Mammary microvascular endothelial cell (primary cell): ENCODE measurements around the gene SNRNP35. TPM values are rescaled to one million over a fixed set of nuclear protein-coding genes. Genes with fewer than 3 reads are reported as not detected.

Experiments
- total RNA-seq: library from RNA; depleted of rRNA; stranded (reverse); fragments of >200 nt; gene quantifications from 2 replicates; pipeline ENCODE4 v1.2.3, GENCODE V29; 2015

SNRNP35 gene, protein sequence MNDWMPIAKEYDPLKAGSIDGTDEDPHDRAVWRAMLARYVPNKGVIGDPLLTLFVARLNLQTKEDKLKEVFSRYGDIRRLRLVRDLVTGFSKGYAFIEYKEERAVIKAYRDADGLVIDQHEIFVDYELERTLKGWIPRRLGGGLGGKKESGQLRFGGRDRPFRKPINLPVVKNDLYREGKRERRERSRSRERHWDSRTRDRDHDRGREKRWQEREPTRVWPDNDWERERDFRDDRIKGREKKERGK
- 14.8 and 18.7 TPM in 2 replicates for total RNA-seq

DNA sequence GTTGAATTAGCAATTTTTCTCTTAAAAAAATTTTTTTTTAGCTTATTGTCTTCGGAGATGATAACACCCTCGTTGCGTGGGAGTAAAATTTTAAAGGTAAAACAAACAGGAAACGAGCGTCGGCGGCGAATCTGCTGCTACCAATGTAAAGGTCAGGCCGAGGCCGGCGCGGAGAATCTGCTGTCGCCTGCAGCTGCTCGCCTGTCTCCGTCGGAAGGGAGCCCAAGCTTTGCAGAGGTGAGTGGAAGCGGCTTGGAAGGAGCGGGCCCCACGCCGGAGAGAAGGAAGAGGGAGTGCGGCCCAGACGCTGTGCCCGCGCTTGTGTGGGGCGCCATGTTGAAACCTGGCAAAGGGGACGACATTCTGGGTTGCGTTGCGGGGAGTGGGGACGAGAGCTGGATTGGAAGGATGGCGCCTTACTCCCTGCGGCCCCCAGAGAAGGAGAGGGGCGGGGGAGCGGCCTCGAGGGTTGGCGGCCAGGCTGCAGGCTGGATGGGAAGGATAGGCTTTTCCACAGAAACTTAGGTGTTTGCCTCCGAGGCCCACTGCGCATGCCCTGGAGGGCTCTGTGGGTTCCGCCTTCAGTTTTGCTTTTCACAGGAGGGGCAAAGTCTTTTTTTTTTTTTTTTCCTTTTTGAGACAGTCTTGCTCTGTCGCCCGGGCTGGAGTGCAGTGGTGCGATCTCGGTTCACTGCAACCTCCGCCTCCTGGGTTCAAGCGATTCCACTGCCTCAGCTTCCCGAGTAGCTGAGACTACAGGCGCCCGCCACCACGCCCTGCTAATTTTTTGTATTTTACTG, at the start of gene SNRNP35:
SNRNP35 (plus strand) TSS at position 160 of the 800 bp plus-strand sequence. CDS start 7,402 bp downstream, outside the sequence.

DNA sequence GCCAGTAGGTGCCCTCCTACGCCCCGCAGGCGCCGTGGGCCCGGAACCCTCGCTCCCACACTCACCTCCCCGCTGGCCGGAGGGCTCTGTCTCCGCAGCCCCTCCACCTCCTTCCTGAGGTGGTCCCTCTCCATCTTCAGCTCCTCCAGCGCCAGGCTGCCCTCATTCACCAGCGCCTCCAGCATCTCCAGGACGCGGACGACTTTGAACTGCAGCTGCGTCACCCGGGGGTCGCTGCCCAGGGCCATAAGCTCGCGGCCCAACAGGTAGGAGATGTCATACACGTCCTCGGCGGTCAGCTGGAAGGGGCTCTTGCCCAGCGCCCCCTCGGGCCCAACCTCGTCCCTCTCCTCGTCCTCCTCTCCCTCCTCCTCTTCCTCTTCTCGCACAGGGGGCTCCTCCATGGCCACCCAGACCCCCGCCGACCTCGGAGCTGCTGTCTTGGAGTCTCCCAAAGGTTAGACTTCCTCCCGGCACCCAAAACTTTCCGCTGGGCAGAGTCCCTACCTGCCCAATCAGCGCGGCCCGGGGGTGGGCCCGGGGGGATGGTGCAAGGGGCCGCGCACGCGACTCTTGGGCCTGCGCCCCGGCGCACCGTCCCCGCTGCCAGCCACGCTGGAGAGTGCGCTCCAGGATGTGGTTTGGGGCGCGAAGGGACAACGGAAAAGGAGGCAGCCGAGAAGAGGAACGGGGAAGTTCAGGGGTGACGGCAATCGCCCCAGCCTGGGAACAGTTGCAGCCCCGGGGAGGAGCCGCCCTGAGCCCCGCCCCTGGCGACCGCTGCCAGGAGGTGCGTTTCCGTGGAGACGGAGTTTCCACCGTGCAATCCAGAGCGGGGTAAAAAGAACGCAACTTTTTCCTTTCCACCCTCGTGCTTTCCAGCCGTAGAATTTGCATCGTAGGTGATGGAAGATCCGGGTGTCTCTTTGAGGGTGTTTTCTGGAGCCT, 21.6 kb upstream of the SNRNP35 start, which contains the start of gene RILPL2:
RILPL2 (minus strand) TSS at position 668 of the 948 bp plus-strand sequence; CDS start at position 404, 264 bp downstream.

Other genes with a start within 250 kb of the SNRNP35 start
- gene MPHOSPH9, start 225.0 kb upstream of the SNRNP35 start, total RNA-seq = 34.2 and 49.8 TPM in 2 replicates
- 8.7 and 17.7 TPM in 2 replicates for gene MTRFR, start 224.7 kb upstream of the SNRNP35 start, total RNA-seq
- gene CDK2AP1, start 186.3 kb upstream of the SNRNP35 start, total RNA-seq = 271 and 296 TPM in 2 replicates
- gene SBNO1, start 93.3 kb upstream of the SNRNP35 start, total RNA-seq = 17.2 and 17.4 TPM in 2 replicates
- 52.0 and 57.6 TPM in 2 replicates for gene KMT5A, start 74.0 kb upstream of the SNRNP35 start, total RNA-seq
- 4.4 and 4.7 TPM in 2 replicates for gene RILPL2, start 21.5 kb upstream of the SNRNP35 start, total RNA-seq
- 13.7 and 15.4 TPM in 2 replicates for gene RILPL1, start 75.6 kb downstream of the SNRNP35 start, total RNA-seq
- gene TMED2, start 126.4 kb downstream of the SNRNP35 start, total RNA-seq = 156 and 171 TPM in 2 replicates
- gene DDX55, start 144.0 kb downstream of the SNRNP35 start, total RNA-seq = 14.5 and 27.7 TPM in 2 replicates
- gene EIF2B1, start 175.5 kb downstream of the SNRNP35 start, total RNA-seq = 67.1 and 94.1 TPM in 2 replicates
- 26.8 and 32.6 TPM in 2 replicates for gene GTF2H3, start 175.7 kb downstream of the SNRNP35 start, total RNA-seq
- 7.3 and 10.0 TPM in 2 replicates for gene TCTN2, start 213.0 kb downstream of the SNRNP35 start, total RNA-seq